Activated T-helper 1 cell treated with anti-CD3 and anti-CD28 coated beads, Interleukin-12 subunit alpha, Interleukin-12 subunit beta, Interleukin-2, Interleukin-4 antibody, amounts not matched to agents 30 ng/mL and 10 ng/mL and 1 ng/mL, durations not matched to agents 14 hours and 24 hours and 36 hours (primary cell): ENCODE measurements around the gene NDNF. TPM values are rescaled to one million over a fixed set of nuclear protein-coding genes. Genes with fewer than 3 reads are reported as not detected.
A peak's percentile ranks its signal among the peaks of the same experiment; 100 is the strongest.

Experiments
- DNase-seq: peaks from one replicate; pipeline ENCODE4 v3.0.0; 2021; ENCODE audit warnings: low spot score
- H3K27ac Mint-ChIP-seq: one replicate; pipeline ENCODE4 v1.8.0; 2021; ENCODE audit warnings: mild to moderate bottlenecking, mixed read lengths
- H3K27me3 Mint-ChIP-seq: one replicate; pipeline ENCODE4 v1.8.0; 2022; ENCODE audit warnings: mild to moderate bottlenecking, moderate library complexity, mixed read lengths; ENCODE audit not compliant: insufficient read depth
- H3K36me3 Mint-ChIP-seq: one replicate; pipeline ENCODE4 v1.8.0; 2021; ENCODE audit warnings: low read depth, mixed read lengths
- H3K4me1 Mint-ChIP-seq: one replicate; pipeline ENCODE4 v1.8.0; 2021; ENCODE audit warnings: low read depth, mixed read lengths
- H3K4me3 Mint-ChIP-seq: one replicate; pipeline ENCODE4 v1.8.0; 2021; ENCODE audit warnings: mild to moderate bottlenecking, moderate library complexity, mixed read lengths
- H3K9me3 Mint-ChIP-seq: one replicate; pipeline ENCODE4 v1.8.0; 2021; ENCODE audit warnings: mixed read lengths
- intact Hi-C: fragments of 100-400 bp; cut with micrococcal nuclease; formaldehyde crosslinking; loops from one replicate; pipeline ENCODE4 v1.15.1; 2024
- total RNA-seq: library from RNA; stranded (reverse); gene quantifications from 2 replicates; pipeline ENCODE4 v1.2.3, GENCODE V29; 2022

NDNF gene
- total RNA-seq, 1 donor from 2014 or later = 0.39 TPM

- no peaks in the 10 kb centered on the region for H3K4me1 Mint-ChIP-seq
- intact Hi-C loops = no loop called here
- H3K36me3 Mint-ChIP-seq = no peaks in the 10 kb centered on the region
- H3K27ac Mint-ChIP-seq = no peak overlapping the region
- H3K27me3 Mint-ChIP-seq = peaks cover 64% of the 10 kb centered on the region
- H3K9me3 Mint-ChIP-seq = no peaks in the 10 kb centered on the region
- DNase-seq = no peak
- H3K4me3 Mint-ChIP-seq = no peak overlapping the region
These were observed 7.9 kb downstream of the NDNF start for GRCh38 chr4:121064482-121064881.

GRCh38 chr4:121062521-121062920 is 9.8 kb downstream of the NDNF start:
- H3K4me1 Mint-ChIP-seq = no peaks in the 10 kb centered on the region
- no peaks in the 10 kb centered on the region for H3K36me3 Mint-ChIP-seq
- no peak overlapping the region for H3K27ac Mint-ChIP-seq
- H3K4me3 Mint-ChIP-seq = no peak overlapping the region
- intact Hi-C loops = no loop called here
- H3K27me3 Mint-ChIP-seq = peaks cover 51% of the 10 kb centered on the region
- no peak for DNase-seq
- no peaks in the 10 kb centered on the region for H3K9me3 Mint-ChIP-seq

- intact Hi-C loops = no loop called here
These were observed 10.5 kb downstream of the NDNF start for GRCh38 chr4:121061861-121062260.

GRCh38 chr4:121061215-121061614 is 11.1 kb downstream of the NDNF start:
- no peaks in the 10 kb centered on the region for H3K36me3 Mint-ChIP-seq
- H3K4me1 Mint-ChIP-seq = no peaks in the 10 kb centered on the region
- peaks cover 56% of the 10 kb centered on the region for H3K27me3 Mint-ChIP-seq
- DNase-seq = no peak
- H3K27ac Mint-ChIP-seq = no peak overlapping the region
- intact Hi-C loops = no loop called here
- no peak overlapping the region for H3K4me3 Mint-ChIP-seq
- no peaks in the 10 kb centered on the region for H3K9me3 Mint-ChIP-seq

More at GRCh38 chr4:121061861-121062260, 10.5 kb downstream of the NDNF start:
- H3K4me1 Mint-ChIP-seq = no peaks in the 10 kb centered on the region
- peaks cover 55% of the 10 kb centered on the region for H3K27me3 Mint-ChIP-seq
- no peak overlapping the region for H3K4me3 Mint-ChIP-seq
- H3K9me3 Mint-ChIP-seq = no peaks in the 10 kb centered on the region
- no peaks in the 10 kb centered on the region for H3K36me3 Mint-ChIP-seq
- H3K27ac Mint-ChIP-seq = no peak overlapping the region
- no peak for DNase-seq

- intact Hi-C loops = no loop called here
- H3K27me3 Mint-ChIP-seq = peaks cover 48% of the 10 kb centered on the region
- no peak overlapping the region for H3K4me3 Mint-ChIP-seq
- DNase-seq = no peak
- no peaks in the 10 kb centered on the region for H3K36me3 Mint-ChIP-seq
- no peaks in the 10 kb centered on the region for H3K4me1 Mint-ChIP-seq
- H3K9me3 Mint-ChIP-seq = no peaks in the 10 kb centered on the region
- H3K27ac Mint-ChIP-seq = no peak overlapping the region
These were observed 14.8 kb downstream of the NDNF start for GRCh38 chr4:121057466-121057922.

GRCh38 chr4:121056066-121056465 is 16.3 kb downstream of the NDNF start:
- H3K4me1 Mint-ChIP-seq = no peaks in the 10 kb centered on the region
- no peak overlapping the region for H3K4me3 Mint-ChIP-seq
- no peak overlapping the region for H3K27ac Mint-ChIP-seq
- no peaks in the 10 kb centered on the region for H3K9me3 Mint-ChIP-seq
- intact Hi-C loops = no loop called here
- no peak for DNase-seq
- no peaks in the 10 kb centered on the region for H3K36me3 Mint-ChIP-seq
- peaks cover 38% of the 10 kb centered on the region for H3K27me3 Mint-ChIP-seq

- H3K9me3 Mint-ChIP-seq = no peaks in the 10 kb centered on the region
- intact Hi-C loops = no loop called here
- H3K27me3 Mint-ChIP-seq = peaks cover 43% of the 10 kb centered on the region
- H3K4me3 Mint-ChIP-seq = no peak overlapping the region
- no peaks in the 10 kb centered on the region for H3K36me3 Mint-ChIP-seq
- no peak for DNase-seq
- no peaks in the 10 kb centered on the region for H3K4me1 Mint-ChIP-seq
- no peak overlapping the region for H3K27ac Mint-ChIP-seq
These were observed 18.0 kb downstream of the NDNF start for GRCh38 chr4:121054373-121054772.

- no peak overlapping the region for H3K4me3 Mint-ChIP-seq
- peaks cover 48% of the 10 kb centered on the region for H3K27me3 Mint-ChIP-seq
- no peaks in the 10 kb centered on the region for H3K9me3 Mint-ChIP-seq
- no peaks in the 10 kb centered on the region for H3K36me3 Mint-ChIP-seq
- DNase-seq = no peak
- intact Hi-C loops = no loop called here
- H3K27ac Mint-ChIP-seq = no peak overlapping the region
- H3K4me1 Mint-ChIP-seq = no peaks in the 10 kb centered on the region
These were observed 18.7 kb downstream of the NDNF start for GRCh38 chr4:121053601-121054143.

GRCh38 chr4:121050300-121050699 is 22.0 kb downstream of the NDNF start:
- Mint-ChIP-seq H3K9me3 (no peaks in the 10 kb centered on the region), H3K27me3 (peaks cover 45% of the 10 kb centered on the region), H3K4me1 (no peaks in the 10 kb centered on the region), H3K4me3 (no peak overlapping the region), H3K27ac (no peak overlapping the region), H3K36me3 (no peaks in the 10 kb centered on the region)
- no peak for DNase-seq
- intact Hi-C loops = no loop called here

GRCh38 chr4:121049072-121049599 is 23.2 kb downstream of the NDNF start:
- no peaks in the 10 kb centered on the region for H3K36me3 Mint-ChIP-seq
- peaks cover 46% of the 10 kb centered on the region for H3K27me3 Mint-ChIP-seq
- H3K4me1 Mint-ChIP-seq = no peaks in the 10 kb centered on the region
- no peaks in the 10 kb centered on the region for H3K9me3 Mint-ChIP-seq
- intact Hi-C loops = loop anchor here (10.0 kb wide), 1 partner anchor 194 kb away; no protein-coding TSS in a partner anchor
- H3K4me3 Mint-ChIP-seq = no peak overlapping the region
- DNase-seq = no peak
- no peak overlapping the region for H3K27ac Mint-ChIP-seq

GRCh38 chr4:121048165-121048564 is 24.2 kb downstream of the NDNF start:
- no peaks in the 10 kb centered on the region for H3K36me3 Mint-ChIP-seq
- H3K9me3 Mint-ChIP-seq = no peaks in the 10 kb centered on the region
- intact Hi-C loops = loop anchor here (10.0 kb wide), 1 partner anchor 193 kb away; no protein-coding TSS in a partner anchor
- no peaks in the 10 kb centered on the region for H3K4me1 Mint-ChIP-seq
- peaks cover 53% of the 10 kb centered on the region for H3K27me3 Mint-ChIP-seq
- no peak overlapping the region for H3K27ac Mint-ChIP-seq
- no peak for DNase-seq
- no peak overlapping the region for H3K4me3 Mint-ChIP-seq

- Mint-ChIP-seq H3K9me3 (no peaks in the 10 kb centered on the region), H3K27ac (peak overlapping the region; percentile 21), H3K27me3 (peaks cover 41% of the 10 kb centered on the region), H3K36me3 (no peaks in the 10 kb centered on the region), H3K4me1 (peaks cover 16% of the 10 kb centered on the region), H3K4me3 (no peak overlapping the region)
- intact Hi-C loops = loop anchor here (1.0 to 10.0 kb wide), 8 partner anchors 31 to 216 kb away; partner anchors contain the start of gene NDNF
- DNase-seq = peak; percentile 6
These were observed 30.8 kb downstream of the NDNF start for GRCh38 chr4:121041307-121042090.

- Mint-ChIP-seq H3K4me1 (no peaks in the 10 kb centered on the region), H3K27ac (no peak overlapping the region), H3K9me3 (no peaks in the 10 kb centered on the region), H3K4me3 (no peak overlapping the region), H3K36me3 (no peaks in the 10 kb centered on the region), H3K27me3 (peaks cover 23% of the 10 kb centered on the region)
- intact Hi-C loops = no loop called here
- DNase-seq = no peak
These were observed 38.3 kb downstream of the NDNF start for GRCh38 chr4:121034017-121034416.
